Subcutaneous abdominal adipose tissue (tissue), 5 donors: Measurements from ENCODE around the gene SIK3.

Experiments used
- H3K27ac ChIP-seq: one replicate; pipeline ENCODE4 v1.7.0; 2013; ENCODE audit warnings: low read depth, mild to moderate bottlenecking, inconsistent platforms, low read length, moderate library complexity
- H3K27me3 ChIP-seq, 5 donors: one replicate each; pipeline ENCODE4 v1.7.0; 2013; ENCODE audit warnings: low read length in 5 of 5, inconsistent platforms in 1 of 5; ENCODE audit not compliant: control insufficient read depth in 5 of 5, insufficient read depth in 4 of 5
- H3K36me3 ChIP-seq, 5 donors: one replicate each; pipeline ENCODE4 v1.7.0; 2013; ENCODE audit warnings: low read length in 5 of 5; ENCODE audit not compliant: control insufficient read depth in 5 of 5, insufficient read depth in 5 of 5
- H3K4me1 ChIP-seq, 5 donors: one replicate each; pipeline ENCODE4 v1.7.0; 2013; ENCODE audit warnings: low read length in 5 of 5, mild to moderate bottlenecking in 3 of 5, moderate library complexity in 1 of 5; ENCODE audit not compliant: control insufficient read depth in 5 of 5, insufficient read depth in 5 of 5
- H3K4me3 ChIP-seq, 5 donors: one replicate each; pipeline ENCODE4 v1.7.0; 2013; ENCODE audit warnings: low read length in 5 of 5, low read depth in 1 of 5
- H3K9ac ChIP-seq, 5 donors: one replicate each; pipeline ENCODE4 v1.7.0; 2013; ENCODE audit warnings: low read length in 5 of 5, mild to moderate bottlenecking in 4 of 5, moderate library complexity in 3 of 5
- H3K9me3 ChIP-seq, 5 donors: one replicate each; pipeline ENCODE4 v1.7.0; 2013; ENCODE audit warnings: low read length in 5 of 5; ENCODE audit not compliant: control insufficient read depth in 5 of 5
- donor health status: healthy.
- donor health status: healthy.
- donor health status: healthy.
- donor health status: healthy.
- donor health status: healthy.

SIK3 gene

GRCh38 chr11:116844722-116845121 lies 253.5 kb downstream of the SIK3 start:
- no peak overlapping the region for H3K27ac ChIP-seq
- no peaks in the 10 kb centered on the region for H3K27me3 ChIP-seq
- no peaks in the 10 kb centered on the region for H3K9me3 ChIP-seq
- no peak overlapping the region for H3K9ac ChIP-seq
- H3K36me3 ChIP-seq: peaks cover 0 to 61% (median 54%) of the 10 kb centered on the region in 5 donors
- no peak overlapping the region for H3K4me3 ChIP-seq
- peaks cover 0 to 6% (median 0%) of the 10 kb centered on the region in 5 donors for H3K4me1 ChIP-seq

GRCh38 chr11:116843661-116844060 lies 254.6 kb downstream of the SIK3 start:
- no peak overlapping the region for H3K9ac ChIP-seq
- no peaks in the 10 kb centered on the region for H3K9me3 ChIP-seq
- H3K4me1 ChIP-seq: peaks cover 0 to 10% (median 0%) of the 10 kb centered on the region in 5 donors
- no peak overlapping the region for H3K27ac ChIP-seq
- H3K27me3 ChIP-seq: no peaks in the 10 kb centered on the region
- peaks cover 0 to 51% (median 46%) of the 10 kb centered on the region in 5 donors for H3K36me3 ChIP-seq
- no peak overlapping the region for H3K4me3 ChIP-seq

- Histone ChIP-seq H3K27ac (no peak overlapping the region), H3K9me3 (no peaks in the 10 kb centered on the region), H3K4me1 (peaks cover 0 to 10% (median 0%) of the 10 kb centered on the region in 5 donors), H3K36me3 (peaks cover 0 to 47% (median 42%) of the 10 kb centered on the region in 5 donors), H3K9ac (no peak overlapping the region), H3K4me3 (no peak overlapping the region), H3K27me3 (no peaks in the 10 kb centered on the region)
Observed at GRCh38 chr11:116842909-116843308, 255.3 kb downstream of the SIK3 start.

GRCh38 chr11:116842117-116842516 lies 256.1 kb downstream of the SIK3 start:
- Histone ChIP-seq H3K27me3 (no peaks in the 10 kb centered on the region), H3K4me1 (peaks cover 0 to 10% (median 0%) of the 10 kb centered on the region in 5 donors), H3K9me3 (no peaks in the 10 kb centered on the region), H3K4me3 (no peak overlapping the region), H3K9ac (no peak overlapping the region), H3K27ac (no peak overlapping the region), H3K36me3 (peaks cover 0 to 39% (median 34%) of the 10 kb centered on the region in 5 donors)

DNA sequence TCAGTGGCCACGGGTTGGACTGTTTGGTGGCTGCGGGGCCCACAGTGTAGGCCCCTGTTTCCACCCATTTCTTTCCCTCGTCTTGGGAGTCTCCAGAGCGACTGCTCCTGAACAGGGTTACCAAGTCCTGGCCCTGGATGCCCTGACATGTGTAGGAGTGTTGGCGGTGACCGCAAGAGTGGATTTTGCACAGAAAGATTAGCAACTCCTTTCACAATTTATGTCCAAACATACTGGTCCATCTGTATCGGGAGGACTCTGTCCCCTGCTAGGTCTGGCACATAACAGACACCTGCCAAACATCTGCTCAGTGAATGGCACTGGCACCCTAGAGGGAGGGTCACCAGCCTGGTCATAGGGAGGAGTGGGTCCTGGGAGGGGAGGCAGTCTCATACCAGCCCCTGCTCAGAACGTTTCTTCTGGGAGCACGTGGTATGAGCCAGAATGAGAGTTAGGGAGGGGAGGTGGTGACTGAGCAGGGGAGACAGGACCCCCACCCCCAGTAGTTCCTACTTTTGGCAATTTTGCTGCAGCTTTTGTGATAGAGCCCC lies 257.4 kb downstream of the SIK3 start:
- no peaks in the 10 kb centered on the region for H3K27me3 ChIP-seq
- no peak overlapping the region for H3K4me3 ChIP-seq
- no peaks in the 10 kb centered on the region for H3K9me3 ChIP-seq
- peaks cover 0 to 15% (median 8%) of the 10 kb centered on the region in 5 donors for H3K4me1 ChIP-seq
- H3K36me3 ChIP-seq: peaks cover 0 to 26% (median 21%) of the 10 kb centered on the region in 5 donors
- no peak overlapping the region for H3K27ac ChIP-seq
- no peak overlapping the region for H3K9ac ChIP-seq

GRCh38 chr11:116840224-116840745 lies 257.9 kb downstream of the SIK3 start:
- Histone ChIP-seq H3K36me3 (peaks cover 0 to 20% (median 16%) of the 10 kb centered on the region in 5 donors), H3K9ac (no peak overlapping the region), H3K9me3 (no peaks in the 10 kb centered on the region), H3K4me3 (no peak overlapping the region), H3K4me1 (peaks cover 0 to 21% (median 14%) of the 10 kb centered on the region in 5 donors), H3K27me3 (no peaks in the 10 kb centered on the region), H3K27ac (no peak overlapping the region)

- Histone ChIP-seq H3K4me3 (no peak overlapping the region), H3K27me3 (no peaks in the 10 kb centered on the region), H3K27ac (no peak overlapping the region), H3K4me1 (peaks cover 2 to 25% (median 21%) of the 10 kb centered on the region in 5 donors), H3K9me3 (no peaks in the 10 kb centered on the region), H3K9ac (no peak overlapping the region), H3K36me3 (peaks cover 0 to 7% (median 6%) of the 10 kb centered on the region in 5 donors)
Observed at GRCh38 chr11:116838321-116839084, 259.7 kb downstream of the SIK3 start.

GRCh38 chr11:116837231-116838091 lies 260.8 kb downstream of the SIK3 start, which contains the start of gene APOA1:
TSS of gene APOA1 (minus strand) at chr11:116837622. CDS start at chr11:116837387, 235 bp downstream.
- Histone ChIP-seq H3K9ac (no peak within 1 kb of the TSS), H3K4me3 (no peak within 1 kb of the TSS), H3K9me3 (no peaks in the 10 kb centered on the region), H3K27ac (peak within 1 kb of the TSS; percentile 37), H3K27me3 (no peaks in the 10 kb centered on the region), H3K36me3 (no peaks in the 10 kb centered on the region), H3K4me1 (peaks cover 2 to 25% (median 21%) of the 10 kb centered on the region in 5 donors)

DNA sequence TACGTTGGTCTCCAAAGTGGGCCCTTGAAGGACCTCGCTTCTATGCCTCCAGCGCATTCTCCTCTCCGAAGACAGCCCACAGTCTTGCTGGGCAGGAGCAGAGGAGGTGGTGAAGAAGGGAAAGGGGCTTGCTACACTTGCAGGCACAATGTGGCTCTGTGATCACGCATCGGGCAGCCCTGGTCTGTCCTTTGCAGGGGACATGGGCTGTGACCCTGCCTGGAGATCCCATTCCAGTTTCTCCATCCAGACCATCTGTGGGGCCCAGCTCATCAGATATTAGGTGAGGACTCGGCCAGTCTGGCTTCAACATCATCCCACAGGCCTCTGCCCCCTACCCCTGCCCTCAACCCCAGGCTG lies 261.6 kb downstream of the SIK3 start:
- Histone ChIP-seq H3K9me3 (no peaks in the 10 kb centered on the region), H3K4me1 (peaks cover 2 to 25% (median 21%) of the 10 kb centered on the region in 5 donors), H3K4me3 (no peak overlapping the region), H3K27ac (peak overlapping the region; percentile 37), H3K9ac (no peak overlapping the region), H3K36me3 (no peaks in the 10 kb centered on the region), H3K27me3 (no peaks in the 10 kb centered on the region)
